Activated CD8-positive, alpha-beta T cell treated with anti-CD3 and anti-CD28 coated beads for 36 hours (primary cell): ENCODE data around the gene PSMB3. TPM values are rescaled to one million over a fixed set of nuclear protein-coding genes. Genes with fewer than 3 reads are reported as not detected.
A peak's percentile ranks its signal among the peaks of the same experiment; 100 is the strongest.

Experiments used
- ATAC-seq: fragments of 200-7000 bp; cut with Tn5 transposase; one replicate; pipeline ENCODE4 v1.10.0; 2021; ENCODE audit warnings: mild to moderate bottlenecking, moderate library complexity
- CTCF ChIA-PET: fragments of 350-600 bp; sonication (Branson Sonifier 250); formaldehyde crosslinking; loops from one replicate; lab custom pipeline; 2021; ENCODE audit warnings: antibody characterized with exemption; lab: Charles Lee
- POLR2A ChIA-PET: fragments of 350-600 bp; sonication (Branson Sonifier 250); formaldehyde crosslinking; loops from one replicate; lab custom pipeline; 2021; ENCODE audit warnings: antibody characterized with exemption; lab: Charles Lee
- DNase-seq: peaks from one replicate; pipeline ENCODE4 v3.0.0-alpha.2; 2020
- H3K27ac Mint-ChIP-seq: one replicate; pipeline ENCODE4 v1.8.0; 2021; ENCODE audit warnings: mild to moderate bottlenecking, mixed read lengths
- H3K27me3 Mint-ChIP-seq: one replicate; pipeline ENCODE4 v1.8.0; 2021; ENCODE audit warnings: mixed read lengths
- H3K36me3 Mint-ChIP-seq: one replicate; pipeline ENCODE4 v1.8.0; 2021; ENCODE audit warnings: low read depth, mixed read lengths
- H3K4me1 Mint-ChIP-seq: one replicate; pipeline ENCODE4 v1.8.0; 2021; ENCODE audit warnings: low read depth, mixed read lengths
- H3K4me3 Mint-ChIP-seq: one replicate; pipeline ENCODE4 v1.8.0; 2021; ENCODE audit warnings: mild to moderate bottlenecking, moderate library complexity, mixed read lengths
- H3K9me3 Mint-ChIP-seq: one replicate; pipeline ENCODE4 v1.8.0; 2021; ENCODE audit warnings: mixed read lengths
- CTCF ChIP-seq: fragments of 200-600 bp; IDR thresholded peaks from one replicate; pipeline ENCODE4 v1.8.0; 2022; ENCODE audit warnings: antibody characterized with exemption, mild to moderate bottlenecking
- intact Hi-C: fragments of 100-400 bp; cut with micrococcal nuclease; formaldehyde crosslinking; loops from one replicate; pipeline ENCODE4 v1.10.0; 2022
- total RNA-seq, 2 experiments: library from RNA; stranded (reverse); gene quantifications; one replicate each; pipeline ENCODE4 v1.2.3, GENCODE V29; 2021

Gene PSMB3
- total RNA-seq, 2 experiments from 2014 or later = 275 to 279 TPM

- H3K27me3 Mint-ChIP-seq = peaks cover 45% of the 10 kb centered on the region
- DNase-seq (no peak), ATAC-seq (no peak)
- H3K9me3 Mint-ChIP-seq = no peaks in the 10 kb centered on the region
- intact Hi-C loops = no loop called here
- H3K36me3 Mint-ChIP-seq = peaks cover 13% of the 10 kb centered on the region
- POLR2A ChIA-PET = interaction anchor here (0.6 to 1.0 kb wide), 2 partner anchors 16 to 74 kb away, joined by 3 read pairs; no protein-coding TSS in a partner anchor
- H3K27ac Mint-ChIP-seq = no peak overlapping the region
- peaks cover 44% of the 10 kb centered on the region for H3K4me1 Mint-ChIP-seq
- CTCF ChIA-PET = interaction anchor here (1.2 to 2.7 kb wide), 2 partner anchors 12 to 15 kb away, joined by 4 to 13 read pairs; no protein-coding TSS in a partner anchor
- peak overlapping the region; percentile 91 for H3K4me3 Mint-ChIP-seq
- TF ChIP-seq CTCF = no peak
Observed at GRCh38 chr17:38749223-38750043, 3.1 kb upstream of the PSMB3 start.

- H3K9me3 Mint-ChIP-seq = no peaks in the 10 kb centered on the region
- POLR2A ChIA-PET = interaction anchor here (1.0 kb wide), 1 partner anchor 75 kb away, joined by 3 read pairs; no protein-coding TSS in a partner anchor
- no peak overlapping the region for H3K27ac Mint-ChIP-seq
- ATAC-seq = no peak
- intact Hi-C loops = no loop called here
- TF ChIP-seq CTCF = no peak
- CTCF ChIA-PET = interaction anchor here (1.2 to 2.7 kb wide), 4 partner anchors 12 to 192 kb away, joined by 4 to 13 read pairs (median 6); no protein-coding TSS in a partner anchor
- peaks cover 42% of the 10 kb centered on the region for H3K27me3 Mint-ChIP-seq
- H3K36me3 Mint-ChIP-seq = peaks cover 18% of the 10 kb centered on the region
- H3K4me1 Mint-ChIP-seq = peaks cover 47% of the 10 kb centered on the region
- peak overlapping the region; percentile 91 for H3K4me3 Mint-ChIP-seq
- no peak for DNase-seq
Observed at GRCh38 chr17:38750044-38750311, 2.6 kb upstream of the PSMB3 start.

GRCh38 chr17:38750312-38751121 is 2.0 kb upstream of the PSMB3 start:
- intact Hi-C loops = no loop called here
- peaks cover 18% of the 10 kb centered on the region for H3K36me3 Mint-ChIP-seq
- ChIA-PET POLR2A (interaction anchor here (0.6 to 2.3 kb wide), 10 partner anchors 15 to 403 kb away, joined by 3 to 7 read pairs (median 4); partner anchors contain the start of genes MLLT6 and RPL23), CTCF (interaction anchor here (1.2 to 2.7 kb wide), 7 partner anchors 11 to 193 kb away, joined by 3 to 13 read pairs (median 5); partner anchors contain the start of gene EPOP)
- no peak overlapping the region for H3K27ac Mint-ChIP-seq
- peaks cover 47% of the 10 kb centered on the region for H3K4me1 Mint-ChIP-seq
- DNase-seq (peak; percentile 34), ATAC-seq (no peak)
- H3K9me3 Mint-ChIP-seq = no peaks in the 10 kb centered on the region
- peaks cover 40% of the 10 kb centered on the region for H3K27me3 Mint-ChIP-seq
- H3K4me3 Mint-ChIP-seq = peak overlapping the region; percentile 91
- no peak for TF ChIP-seq CTCF

- DNase-seq (no peak), ATAC-seq (no peak)
- H3K4me1 Mint-ChIP-seq = peaks cover 46% of the 10 kb centered on the region
- no peak for TF ChIP-seq CTCF
- peak overlapping the region; percentile 96 for H3K27ac Mint-ChIP-seq
- POLR2A ChIA-PET = interaction anchor here (0.6 to 2.3 kb wide), 22 partner anchors 13 to 402 kb away, joined by 3 to 12 read pairs (median 4); partner anchors contain the start of genes CWC25, LASP1, MLLT6 and RPL23
- H3K9me3 Mint-ChIP-seq = no peaks in the 10 kb centered on the region
- intact Hi-C loops = no loop called here
- peaks cover 33% of the 10 kb centered on the region for H3K27me3 Mint-ChIP-seq
- CTCF ChIA-PET = interaction anchor here (1.1 to 2.7 kb wide), 7 partner anchors 16 to 193 kb away, joined by 3 to 13 read pairs (median 5); partner anchors contain the start of gene EPOP
- H3K36me3 Mint-ChIP-seq = peaks cover 25% of the 10 kb centered on the region
- peak overlapping the region; percentile 91 for H3K4me3 Mint-ChIP-seq
Observed at GRCh38 chr17:38751144-38751807, 1.3 kb upstream of the PSMB3 start.
